Activated B cell treated with CpG ODN at 0.5 μM for 24 hours (primary cell): ENCODE results near the gene LPP. TPM values are rescaled to one million over a fixed set of nuclear protein-coding genes. Genes with fewer than 3 reads are reported as not detected.

Source experiments
- ATAC-seq: fragments of 200-7000 bp; cut with Tn5 transposase; one replicate; pipeline ENCODE4 v1.10.0; 2021; ENCODE audit warnings: low read depth, mild to moderate bottlenecking, moderate library complexity
- CTCF ChIA-PET: fragments of 350-600 bp; sonication (Branson Sonifier 250); formaldehyde crosslinking; loops from one replicate; lab custom pipeline; 2021; ENCODE audit warnings: antibody characterized with exemption; lab: Charles Lee
- POLR2A ChIA-PET: fragments of 350-600 bp; sonication (Branson Sonifier 250); formaldehyde crosslinking; loops from one replicate; lab custom pipeline; 2021; ENCODE audit warnings: antibody characterized with exemption; lab: Charles Lee
- DNase-seq: peaks from one replicate; pipeline ENCODE4 v3.0.0; 2022
- H3K27ac Mint-ChIP-seq: one replicate; pipeline ENCODE4 v1.8.0; 2020; ENCODE audit warnings: mixed read lengths
- H3K27me3 Mint-ChIP-seq: one replicate; pipeline ENCODE4 v1.8.0; 2021; ENCODE audit warnings: mixed read lengths
- H3K36me3 Mint-ChIP-seq: one replicate; pipeline ENCODE4 v1.8.0; 2021; ENCODE audit warnings: low read depth, mixed read lengths
- H3K4me1 Mint-ChIP-seq: one replicate; pipeline ENCODE4 v1.8.0; 2021; ENCODE audit warnings: mixed read lengths
- H3K4me3 Mint-ChIP-seq: one replicate; pipeline ENCODE4 v1.8.0; 2020; ENCODE audit warnings: mild to moderate bottlenecking, mixed read lengths
- H3K9me3 Mint-ChIP-seq: one replicate; pipeline ENCODE4 v1.8.0; 2020; ENCODE audit warnings: mixed read lengths
- CTCF ChIP-seq: fragments of 200-600 bp; IDR thresholded peaks from one replicate; pipeline ENCODE4 v1.8.0; 2022; ENCODE audit warnings: antibody characterized with exemption, mild to moderate bottlenecking
- intact Hi-C: fragments of 100-400 bp; cut with micrococcal nuclease; formaldehyde crosslinking; loops from one replicate; pipeline ENCODE4 v1.15.1; 2024
- total RNA-seq: library from RNA; stranded (reverse); gene quantifications from 2 replicates; pipeline ENCODE4 v1.2.3, GENCODE V29; 2022

Gene LPP
- total RNA-seq, 1 donor from 2014 or later: 60.1 TPM

GRCh38 chr3:188761964-188762363, 608.0 kb downstream of the LPP start:
- TF ChIP-seq CTCF: no peak
- POLR2A ChIA-PET: no interaction called here
- intact Hi-C loops: no loop called here
- Mint-ChIP-seq H3K4me1 (peaks cover 4% of the 10 kb centered on the region), H3K4me3 (no peak overlapping the region), H3K9me3 (no peaks in the 10 kb centered on the region), H3K27me3 (no peaks in the 10 kb centered on the region), H3K36me3 (peaks cover 22% of the 10 kb centered on the region), H3K27ac (no peak overlapping the region)
- DNase-seq (no peak), ATAC-seq (no peak)
- CTCF ChIA-PET: no interaction called here

- H3K4me3 Mint-ChIP-seq: no peak overlapping the region
- no peaks in the 10 kb centered on the region for H3K27me3 Mint-ChIP-seq
- H3K9me3 Mint-ChIP-seq: no peaks in the 10 kb centered on the region
- H3K27ac Mint-ChIP-seq: no peak overlapping the region
- intact Hi-C loops: no loop called here
- no peaks in the 10 kb centered on the region for H3K4me1 Mint-ChIP-seq
- no peak for TF ChIP-seq CTCF
- peaks cover 20% of the 10 kb centered on the region for H3K36me3 Mint-ChIP-seq
- POLR2A ChIA-PET: interaction anchor here (0.7 kb wide), 1 partner anchor 26 kb away, joined by 3 read pairs; no protein-coding TSS in a partner anchor
- ATAC-seq (no peak), DNase-seq (no peak)
- CTCF ChIA-PET: no interaction called here
Observed at GRCh38 chr3:188764609-188765008, 610.7 kb downstream of the LPP start.

- ChIA-PET CTCF (no interaction called here), POLR2A (no interaction called here)
- no peak for TF ChIP-seq CTCF
- Mint-ChIP-seq H3K36me3 (no peaks in the 10 kb centered on the region), H3K27me3 (no peaks in the 10 kb centered on the region), H3K27ac (no peak overlapping the region), H3K4me1 (no peaks in the 10 kb centered on the region), H3K4me3 (no peak overlapping the region), H3K9me3 (no peaks in the 10 kb centered on the region)
- DNase-seq (no peak), ATAC-seq (no peak)
- intact Hi-C loops: no loop called here
Observed at GRCh38 chr3:188769831-188770230, 615.9 kb downstream of the LPP start.

GRCh38 chr3:188772886-188773285, 618.9 kb downstream of the LPP start:
- Mint-ChIP-seq H3K9me3 (no peaks in the 10 kb centered on the region), H3K36me3 (no peaks in the 10 kb centered on the region), H3K4me3 (no peak overlapping the region), H3K4me1 (no peaks in the 10 kb centered on the region), H3K27ac (no peak overlapping the region), H3K27me3 (no peaks in the 10 kb centered on the region)
- ChIA-PET CTCF (no interaction called here), POLR2A (interaction anchor here (0.6 to 0.7 kb wide), 2 partner anchors 15 to 168 kb away, joined by 3 read pairs; no protein-coding TSS in a partner anchor)
- ATAC-seq: no peak
- no peak for DNase-seq
- no peak for TF ChIP-seq CTCF
- intact Hi-C loops: no loop called here

- ChIA-PET POLR2A (interaction anchor here (0.5 kb wide), 1 partner anchor 543 kb away, joined by 3 read pairs; no protein-coding TSS in a partner anchor), CTCF (no interaction called here)
- Mint-ChIP-seq H3K27me3 (no peaks in the 10 kb centered on the region), H3K4me3 (no peak overlapping the region), H3K9me3 (no peaks in the 10 kb centered on the region), H3K27ac (no peak overlapping the region), H3K4me1 (no peaks in the 10 kb centered on the region), H3K36me3 (no peaks in the 10 kb centered on the region)
- no peak for TF ChIP-seq CTCF
- intact Hi-C loops: no loop called here
- ATAC-seq (no peak), DNase-seq (no peak)
Observed at GRCh38 chr3:188775412-188775811, 621.5 kb downstream of the LPP start.
